H54 (cell line): ENCODE measurements around the gene SLC25A14.
A peak's percentile ranks its signal among the peaks of the same experiment; 100 is the strongest.
"Not testable (repeated sequence)": the region's sequence is repeated elsewhere in the genome, so short reads cannot be mapped to it uniquely, and the experiment has no call there.

Source experiments
- DNase-seq: peaks from one replicate; pipeline ENCODE4 v3.0.0; 2011; ENCODE audit warnings: low spot score, mixed read lengths; ENCODE audit not compliant: insufficient read length
- FAIRE-seq: peaks from 3 replicates; lab custom pipeline; 2011; peaks lifted over from hg19 to GRCh38; lab: Jason Lieb, UNC
- POLR2A ChIP-seq: IDR thresholded peaks from 2 replicates; pipeline ENCODE4 v1.6.1; 2011; ENCODE audit warnings: low read depth, mild to moderate bottlenecking, low read length

The SLC25A14 gene, protein sequence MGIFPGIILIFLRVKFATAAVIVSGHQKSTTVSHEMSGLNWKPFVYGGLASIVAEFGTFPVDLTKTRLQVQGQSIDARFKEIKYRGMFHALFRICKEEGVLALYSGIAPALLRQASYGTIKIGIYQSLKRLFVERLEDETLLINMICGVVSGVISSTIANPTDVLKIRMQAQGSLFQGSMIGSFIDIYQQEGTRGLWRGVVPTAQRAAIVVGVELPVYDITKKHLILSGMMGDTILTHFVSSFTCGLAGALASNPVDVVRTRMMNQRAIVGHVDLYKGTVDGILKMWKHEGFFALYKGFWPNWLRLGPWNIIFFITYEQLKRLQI

DNA sequence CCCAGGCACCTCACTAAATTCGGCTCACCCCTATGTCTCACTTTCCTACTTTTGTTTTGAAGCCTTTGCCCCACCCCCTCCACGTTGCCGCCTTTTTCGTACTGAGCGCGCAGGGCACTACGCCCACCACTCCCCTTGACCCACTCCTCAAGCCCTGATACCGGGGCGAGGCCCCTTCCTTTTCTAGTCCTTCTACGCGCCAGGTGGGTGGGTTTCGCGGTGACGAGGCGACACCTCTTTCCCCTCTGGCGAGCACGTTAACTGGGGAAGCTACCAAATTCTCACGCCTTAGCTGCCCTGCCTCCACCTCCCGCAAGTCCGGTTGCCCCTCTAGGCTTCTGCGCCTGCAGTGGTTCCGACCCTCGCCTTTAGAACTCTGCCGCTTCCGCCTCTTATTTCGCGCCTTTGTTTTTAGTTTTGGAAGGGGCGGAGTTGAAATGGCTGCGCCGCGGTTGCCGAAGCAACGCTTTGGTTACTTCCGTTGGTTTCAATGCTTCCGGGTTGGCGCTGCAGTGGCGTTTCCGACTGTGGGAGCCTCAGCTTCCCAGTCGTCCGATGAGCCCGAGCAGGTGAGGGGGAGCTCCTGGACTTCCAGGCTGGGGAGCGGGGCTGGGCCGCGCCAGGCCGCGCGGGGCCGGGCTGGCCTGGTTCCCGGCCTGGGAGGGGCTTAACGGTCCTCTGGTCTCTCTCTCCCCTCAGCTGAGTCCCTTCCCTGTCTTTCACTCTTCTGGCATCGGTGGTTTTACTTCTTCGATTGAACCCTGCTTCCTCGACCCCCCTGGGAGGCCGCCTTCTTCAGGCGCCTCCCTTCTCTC lies at the start of gene SLC25A14:
SLC25A14 (plus strand) TSS at position 512 of the 815 bp plus-strand sequence. CDS start 360 bp downstream, outside the sequence.
- DNase-seq (peak; percentile 49), FAIRE-seq (peak; percentile 78)
- TF ChIP-seq POLR2A = peak; percentile 61

DNA sequence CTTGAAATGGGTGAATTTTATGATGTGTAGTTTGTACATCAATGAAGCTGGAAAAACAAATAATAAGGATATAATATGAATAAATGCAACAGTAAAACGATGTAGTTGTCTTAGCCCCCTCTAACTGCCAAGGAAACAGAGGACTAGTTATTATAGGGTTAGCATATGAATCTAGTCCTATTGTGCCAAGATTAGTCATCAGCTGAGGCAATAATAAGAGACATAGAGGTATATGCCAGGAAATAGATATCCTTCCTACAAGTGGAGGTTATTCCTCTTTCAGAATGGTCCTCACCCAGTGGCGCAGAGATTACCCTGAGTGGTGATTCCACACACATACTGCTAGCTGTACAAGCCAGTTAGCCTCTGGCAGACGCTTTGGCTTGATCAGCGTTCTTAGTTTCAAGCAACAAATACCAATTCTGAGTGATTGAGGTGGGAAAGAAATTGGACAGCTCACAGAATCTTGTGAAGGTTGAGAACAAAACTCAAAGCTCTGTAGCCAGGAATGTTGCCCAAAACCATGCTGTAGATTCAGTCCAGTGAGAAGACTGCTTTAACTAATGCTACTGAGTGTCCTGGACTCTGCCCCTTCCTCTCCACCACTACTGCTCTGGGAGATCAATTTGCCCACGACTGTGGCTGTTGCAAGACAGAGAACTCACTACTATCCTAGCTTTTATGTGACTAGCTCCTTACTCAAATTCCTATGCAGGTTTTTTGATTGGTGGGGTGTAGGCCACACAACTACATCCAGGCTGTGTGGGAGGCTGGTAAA lies 44.0 kb upstream of the SLC25A14 start:
- FAIRE-seq = no peak
- DNase-seq = no peak
- no peak for TF ChIP-seq POLR2A

DNA sequence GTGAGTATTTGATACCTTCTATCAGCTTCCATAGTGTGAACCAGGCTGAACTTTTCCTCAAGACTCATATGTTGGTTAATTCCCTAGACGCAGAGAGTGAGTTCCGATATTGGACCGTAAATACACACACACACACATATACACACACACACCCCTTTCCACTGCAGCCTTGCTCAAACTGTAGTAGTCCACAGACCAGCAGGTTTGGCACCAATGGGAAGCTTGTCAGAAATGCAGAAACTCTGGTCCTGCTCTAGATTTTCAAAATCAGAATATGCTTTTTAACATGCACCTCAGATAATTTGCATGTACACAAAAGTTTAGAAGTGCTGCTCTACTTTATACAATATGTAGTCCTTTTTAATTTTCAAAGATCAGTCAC lies 43.4 kb upstream of the SLC25A14 start:
- DNase-seq = no peak
- no peak for TF ChIP-seq POLR2A
- no peak for FAIRE-seq

DNA sequence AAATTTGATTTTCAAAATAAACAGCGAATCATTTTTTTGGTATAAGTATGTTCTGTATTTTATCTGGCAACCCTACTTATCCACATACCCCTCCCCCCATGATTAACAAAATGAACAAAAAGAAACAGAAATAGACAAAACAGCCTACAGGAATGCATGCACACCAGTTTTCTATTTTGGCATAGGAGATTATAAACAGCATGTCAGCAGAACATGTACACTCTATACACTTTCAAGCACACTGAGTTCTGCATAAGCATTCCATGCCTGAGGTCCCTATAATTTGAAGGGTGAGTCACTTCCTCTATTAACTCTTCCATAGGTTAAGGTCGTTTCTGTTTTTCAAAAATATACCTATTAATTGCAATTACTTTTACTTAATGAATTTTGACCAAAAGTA lies 43.0 kb upstream of the SLC25A14 start:
- FAIRE-seq (no peak), DNase-seq (no peak)
- TF ChIP-seq POLR2A = no peak

DNA sequence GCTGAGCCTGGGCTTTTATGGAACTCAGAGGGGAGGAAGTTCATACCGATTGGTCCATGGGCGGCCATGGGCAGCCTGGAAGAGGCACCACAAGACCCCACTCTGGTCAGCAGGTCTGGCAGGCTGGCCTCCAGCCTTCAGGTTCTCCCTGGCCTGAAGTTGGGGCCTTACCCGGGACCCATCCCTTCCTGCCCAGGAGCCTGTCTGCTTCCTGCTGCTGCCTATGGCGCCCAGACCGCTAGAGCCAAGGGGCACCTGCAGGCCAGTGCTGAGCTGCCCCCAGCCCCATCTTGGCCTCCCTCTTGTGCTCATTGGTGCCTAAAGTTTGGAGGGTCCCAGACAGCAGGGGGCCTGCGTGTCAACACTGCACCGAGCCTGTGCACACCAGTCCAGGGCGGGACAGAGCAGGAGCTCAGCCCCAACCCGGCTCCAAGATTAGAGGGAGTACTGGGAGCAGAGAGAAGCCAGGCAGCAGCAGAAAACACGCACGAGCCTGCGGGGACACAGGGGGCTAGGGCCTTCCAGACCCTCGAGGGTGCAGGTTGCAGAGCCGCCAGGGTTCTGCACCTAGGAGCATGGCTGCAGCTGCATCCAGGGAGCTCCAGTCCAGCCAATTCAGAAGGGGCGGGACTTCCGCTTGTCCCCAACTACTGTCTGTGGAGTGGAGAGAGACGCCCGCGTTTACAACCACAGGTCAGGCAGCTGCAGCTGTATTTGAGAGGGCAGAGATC lies 40.3 kb upstream of the SLC25A14 start:
- TF ChIP-seq POLR2A = no peak
- FAIRE-seq = no peak

DNA sequence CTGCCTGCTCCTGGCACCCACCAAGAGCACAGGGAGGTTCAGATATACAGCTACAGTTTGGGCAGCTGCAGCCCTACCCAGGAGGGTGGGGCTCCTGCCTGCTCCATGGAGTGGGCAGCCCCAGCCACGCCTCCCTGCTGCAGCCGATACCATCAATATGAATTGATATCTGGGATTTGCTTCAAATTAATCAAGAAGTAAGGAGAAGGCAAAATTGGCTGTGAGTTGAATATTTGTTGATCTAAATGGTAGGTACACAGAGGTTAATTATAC lies 39.8 kb upstream of the SLC25A14 start:
- FAIRE-seq = no peak
- DNase-seq = no peak
- no peak for TF ChIP-seq POLR2A

More for the DNA sequence above, 40.3 kb upstream of the SLC25A14 start:
- no peak for DNase-seq

DNA sequence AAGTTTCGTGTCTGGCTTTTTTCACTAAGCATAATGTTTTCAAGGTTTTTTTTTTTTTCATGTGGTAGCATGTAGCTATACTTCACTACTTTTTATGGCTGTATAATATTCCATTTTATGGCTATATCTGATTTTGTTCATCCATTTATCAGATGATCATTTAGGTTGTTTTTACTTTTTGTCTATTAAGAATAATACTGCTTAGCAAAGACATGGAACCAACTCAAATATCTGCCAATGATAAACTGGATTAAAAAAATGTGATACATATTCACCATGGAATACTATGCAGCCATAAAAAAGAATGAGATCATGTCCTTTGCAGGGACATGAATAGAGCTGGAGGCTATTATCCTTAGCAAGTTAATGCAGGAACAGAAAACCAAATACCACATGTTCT lies 38.3 kb upstream of the SLC25A14 start:
- FAIRE-seq (no peak), DNase-seq (no peak)
- no peak for TF ChIP-seq POLR2A

DNA sequence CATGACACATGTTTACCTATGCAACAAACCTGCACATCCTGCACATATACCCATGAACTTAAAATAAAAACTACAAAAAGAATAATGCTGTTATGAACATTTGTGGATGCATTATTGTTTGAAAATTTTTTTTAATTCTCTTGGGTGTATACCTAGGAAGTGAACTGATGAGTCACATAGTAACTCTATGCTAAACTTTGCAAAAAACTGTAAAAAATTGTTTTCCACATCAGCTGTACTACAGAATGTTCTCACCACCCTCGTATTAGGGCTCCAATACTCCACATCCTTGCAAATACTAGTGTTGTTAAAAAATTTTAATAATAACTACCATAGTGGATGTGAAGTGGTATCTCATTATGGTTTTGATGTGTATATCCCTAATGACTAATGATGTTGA lies 37.7 kb upstream of the SLC25A14 start:
- DNase-seq (no peak), FAIRE-seq (no peak)
- no peak for TF ChIP-seq POLR2A

DNA sequence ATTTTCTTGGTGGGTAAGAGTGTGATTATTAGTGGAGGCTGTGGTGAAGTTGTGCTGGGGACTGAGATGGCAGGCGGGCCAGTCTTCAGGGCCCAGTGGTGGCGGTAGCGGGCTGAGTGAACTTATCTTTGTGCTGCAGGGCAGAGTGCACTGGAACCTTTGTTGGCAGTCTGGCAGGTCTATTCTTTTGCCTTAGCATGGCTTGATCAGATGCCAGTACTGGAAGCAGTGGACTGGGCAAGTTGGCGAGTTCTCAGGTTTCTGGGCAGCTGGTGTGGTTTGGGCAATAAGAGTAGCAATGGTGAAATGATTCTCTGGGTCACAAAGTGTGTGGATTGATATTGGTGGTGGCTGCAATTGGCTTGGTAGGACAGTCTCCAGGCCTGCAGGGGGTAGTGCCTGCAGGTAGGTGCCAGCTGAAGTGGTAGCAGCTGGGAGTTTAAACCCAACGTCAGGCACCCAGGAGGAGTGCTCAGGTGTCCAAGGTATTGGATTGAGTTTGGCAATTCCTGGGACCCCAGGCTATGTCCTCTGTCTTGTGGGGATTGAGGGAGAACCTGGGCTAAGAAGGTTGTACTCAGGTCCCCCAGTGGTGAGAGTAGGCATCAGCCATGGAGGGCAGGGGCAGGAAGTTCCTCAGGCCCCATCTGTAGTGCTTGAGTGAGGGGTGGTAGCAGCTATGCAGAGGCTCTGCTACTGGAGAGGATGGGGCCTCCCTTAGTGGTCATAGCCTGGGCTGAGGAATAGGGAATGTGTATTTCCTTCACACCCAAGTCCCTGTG lies 34.9 kb upstream of the SLC25A14 start:
- no peak for FAIRE-seq
- no peak for TF ChIP-seq POLR2A
- DNase-seq = no peak

DNA sequence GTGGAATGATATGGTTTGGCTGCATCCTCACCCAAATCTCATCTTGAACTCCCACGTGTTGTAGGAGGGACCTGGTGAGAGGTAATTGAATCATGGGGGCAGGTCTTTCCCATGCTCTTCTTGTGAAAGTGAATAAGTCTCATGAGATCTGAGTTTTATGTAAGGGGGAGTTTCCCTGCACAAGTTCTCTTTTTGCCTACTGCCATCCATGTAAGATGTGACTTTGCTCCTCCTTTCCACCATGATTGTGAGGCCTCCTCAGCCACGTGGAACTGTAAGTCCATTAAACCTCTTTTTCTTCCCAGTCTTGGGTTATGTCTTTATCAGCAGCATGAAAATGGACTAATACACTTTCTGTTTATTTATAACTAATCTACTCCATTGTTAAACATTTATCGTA lies 19.8 kb upstream of the SLC25A14 start:
- FAIRE-seq, DNase-seq: not testable (repeated sequence)

DNA sequence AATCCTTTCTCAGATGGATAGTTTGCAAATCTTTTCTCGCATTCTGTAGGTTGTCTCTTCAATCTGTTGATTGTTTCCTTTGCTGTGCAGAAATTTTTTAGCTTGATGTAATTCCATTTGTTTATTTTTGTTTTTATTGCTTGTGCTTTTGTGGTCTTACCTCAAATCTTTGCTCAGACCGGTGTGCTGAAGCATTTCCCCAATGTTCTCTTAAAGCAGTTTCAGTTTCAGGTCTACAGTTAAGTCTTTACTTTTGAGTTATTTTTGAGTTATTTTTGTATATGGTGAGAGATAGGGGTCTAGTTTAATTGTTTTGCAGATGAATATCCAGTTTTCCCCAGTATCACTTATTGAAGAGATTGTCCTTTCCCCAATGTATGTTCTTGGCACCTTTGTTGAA lies 18.2 kb upstream of the SLC25A14 start:
- FAIRE-seq (no peak), DNase-seq (no peak)
- TF ChIP-seq POLR2A = no peak

DNA sequence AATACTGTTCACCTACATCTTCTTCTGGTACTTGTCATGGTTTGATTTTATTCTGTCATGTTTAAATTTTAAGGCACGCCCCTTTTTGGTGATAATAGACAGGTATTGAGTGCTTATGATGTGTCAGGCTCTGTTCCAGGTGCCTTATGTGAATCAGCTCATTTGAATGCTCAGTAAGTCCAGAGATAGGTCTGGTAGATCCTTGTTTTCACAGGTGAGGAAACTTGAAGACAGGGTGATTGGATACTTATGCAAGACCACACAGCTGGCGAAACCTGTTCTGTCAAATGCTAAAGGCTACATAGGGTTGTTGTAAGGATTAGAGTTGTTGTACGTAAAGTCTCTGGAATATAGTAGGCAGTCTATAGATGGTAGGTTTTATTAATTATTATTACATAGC lies 9.6 kb upstream of the SLC25A14 start:
- FAIRE-seq (no peak), DNase-seq (no peak)
- no peak for TF ChIP-seq POLR2A

DNA sequence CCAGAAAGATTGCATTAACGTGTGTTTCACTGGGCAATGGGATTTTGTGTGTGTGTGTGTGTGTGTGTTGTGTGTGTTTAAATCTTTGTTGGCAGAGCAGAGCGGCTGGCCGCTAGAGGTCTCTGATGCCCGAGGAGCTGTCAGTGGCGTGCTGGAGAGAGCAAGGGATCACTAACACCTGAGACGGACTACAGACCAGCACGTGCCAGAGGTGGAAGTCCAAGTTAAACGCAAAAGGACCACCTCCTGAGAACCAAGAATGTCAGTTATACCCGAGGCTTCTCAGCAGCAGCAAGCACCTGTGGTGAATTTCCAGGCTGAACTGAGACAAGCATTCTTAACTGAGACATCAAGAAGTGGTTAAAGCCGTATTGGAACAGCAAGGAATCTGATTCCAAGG lies 9.0 kb upstream of the SLC25A14 start:
- FAIRE-seq = peak; percentile 66
- TF ChIP-seq POLR2A = no peak
- DNase-seq = peak; percentile 27

DNA sequence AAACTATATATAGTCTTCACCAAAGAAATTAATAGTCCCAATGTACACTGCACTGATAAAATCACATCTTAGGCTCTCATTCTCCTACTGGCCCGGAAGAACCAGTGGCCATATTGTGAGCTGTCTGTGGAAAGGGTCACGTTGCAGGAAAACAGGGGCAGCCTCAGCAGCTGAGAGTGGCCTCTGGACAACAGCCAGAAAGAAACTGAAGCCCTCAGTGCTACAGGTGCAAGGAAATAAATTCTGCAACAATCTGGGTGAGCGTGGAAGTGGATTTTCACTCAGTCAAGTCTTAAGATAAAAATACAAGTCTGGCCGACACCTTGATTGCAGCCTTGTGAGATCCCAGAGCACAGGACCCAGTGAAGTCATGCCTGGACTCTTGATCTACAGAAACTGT lies 3.2 kb upstream of the SLC25A14 start:
- no peak for FAIRE-seq
- no peak for DNase-seq
- TF ChIP-seq POLR2A = no peak

DNA sequence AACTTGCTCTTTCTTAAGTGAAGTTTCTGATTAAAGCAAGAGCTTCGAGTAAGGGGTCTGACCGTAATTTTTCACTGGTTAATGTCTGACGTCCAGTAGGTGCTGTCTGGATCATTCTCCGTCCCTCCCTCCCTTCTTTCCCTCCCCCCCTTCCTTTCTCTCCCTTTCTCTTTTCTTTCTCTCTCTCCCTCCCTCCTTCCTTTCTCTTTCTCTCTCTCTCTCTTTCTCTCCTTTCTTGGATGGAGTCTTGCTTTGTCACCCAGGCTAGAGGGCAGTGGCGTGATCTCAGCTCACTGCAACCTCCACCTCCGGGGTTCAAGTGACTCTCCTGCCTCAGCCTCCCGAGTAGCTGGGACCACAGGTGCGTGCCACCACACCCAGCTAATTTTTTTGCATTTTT lies 850 bp upstream of the SLC25A14 start:
- DNase-seq, FAIRE-seq: not testable (repeated sequence)
